HG03520 (cell line): ENCODE measurements around the gene CALCB.

ENCODE experiments used
- ATAC-seq: cut with Tn5 transposase; IDR thresholded peaks from one replicate; pipeline ENCODE4 v1.9.1; 2021; ENCODE audit warnings: mild to moderate bottlenecking, moderate library complexity; ENCODE audit not compliant: unreplicated experiment

The CALCB gene

GRCh38 chr11:15117751-15118150, 44.4 kb downstream of the CALCB start:
- no peak for ATAC-seq

GRCh38 chr11:15118431-15118830, 45.0 kb downstream of the CALCB start:
- no peak for ATAC-seq

- no peak for ATAC-seq
Observed at GRCh38 chr11:15119352-15119751, 46.0 kb downstream of the CALCB start.

GRCh38 chr11:15119826-15120225, 46.4 kb downstream of the CALCB start:
- ATAC-seq, result no peak

- no peak for ATAC-seq
Observed at GRCh38 chr11:15123849-15124248, 50.5 kb downstream of the CALCB start.

- ATAC-seq, result no peak
Observed at GRCh38 chr11:15124528-15124927, 51.1 kb downstream of the CALCB start.

- no peak for ATAC-seq
Observed at GRCh38 chr11:15127341-15127740, 53.9 kb downstream of the CALCB start.
